Measurements from ENCODE around the gene CAMK2D. TPM values are rescaled to one million over a fixed set of nuclear protein-coding genes. Genes with fewer than 3 reads are reported as not detected.

Gene CAMK2D
- total RNA-seq, 1 experiment from 2014 or later = 29.5 TPM

DNA sequence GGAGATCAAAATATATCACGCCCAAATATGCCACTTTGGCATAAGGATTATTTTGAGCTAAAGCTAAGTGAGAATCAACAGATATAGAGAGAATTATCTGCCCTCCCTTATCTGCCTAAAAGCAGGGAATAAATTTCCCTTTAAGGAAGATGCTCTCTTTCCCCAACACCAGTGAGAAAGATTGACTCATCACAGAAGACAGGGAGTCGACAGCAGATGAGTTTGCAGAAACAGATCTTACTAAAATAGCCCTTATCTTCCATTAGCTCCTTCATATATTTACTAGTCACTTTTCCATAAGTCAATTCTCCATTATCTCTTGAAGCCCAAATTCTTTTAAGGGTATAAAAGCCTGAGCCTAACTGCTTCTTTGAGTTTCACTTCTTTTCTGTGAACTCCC lies 156.6 kb downstream of the CAMK2D start:
- Histone ChIP-seq H3K27ac (ENCODE audit: low read length) (no peak overlapping the region), H3K9me3 (ENCODE audit: control insufficient read depth, insufficient read depth, low read depth, low read length) (no peaks in the 10 kb centered on the region), H3K4me3 (ENCODE audit: low read depth in 2 of 2, low read length in 2 of 2) (no peak overlapping the region), H3K4me1 (ENCODE audit: control insufficient read depth, insufficient read depth, low read length) (no peaks in the 10 kb centered on the region), H3K36me3 (ENCODE audit: control insufficient read depth, insufficient read depth, low read length) (no peaks in the 10 kb centered on the region; the same call in 1 of the 2 replicates), H3K27me3 (ENCODE audit: control insufficient read depth, insufficient read depth, low read length) (no peaks in the 10 kb centered on the region)
- no TSS peak for BruUV-seq (replicated peaks)
- DNase-seq (ENCODE audit: low read depth, low spot score) (no peak), ATAC-seq (no peak)
- no peak for TF ChIP-seq SIN3A (IDR thresholded peaks at IDR 0.05; ENCODE audit: borderline replicate concordance, insufficient read depth, low read depth, low read length)
- TF ChIP-seq CTCF (IDR thresholded peaks at IDR 0.05) = no peak
- no peak for TF ChIP-seq TCF7L2 (IDR thresholded peaks at IDR 0.05; ENCODE audit: low read depth, low read length)
- no peak for TF ChIP-seq REST (IDR thresholded peaks at IDR 0.05; ENCODE audit: insufficient read depth in 1 of 2, low read depth in 2 of 2, low read length in 1 of 2)
- TF ChIP-seq POLR2AphosphoS5 (IDR thresholded peaks at IDR 0.05; ENCODE audit: low read depth, low read length) = no peak
- CTCF ChIA-PET = no interaction called here
- POLR2A ChIA-PET = interaction anchor here (0.6 kb wide), 1 partner anchor 152 kb away, joined by 3 read pairs; no protein-coding TSS in a partner anchor
- in situ Hi-C loops (cut with HindIII; ENCODE audit: low pct_unique_long_range_greater_than_20kb, low sequenced_read_pairs) (no loop called here), intact Hi-C loops (cut with micrococcal nuclease; ENCODE audit: unreplicated experiment) (no loop called here)

GRCh38 chr4:113603911-113604310 lies 157.6 kb downstream of the CAMK2D start:
- Histone ChIP-seq H3K27me3 (ENCODE audit: control insufficient read depth, insufficient read depth, low read length) (no peaks in the 10 kb centered on the region), H3K4me1 (ENCODE audit: control insufficient read depth, insufficient read depth, low read length) (no peaks in the 10 kb centered on the region), H3K4me3 (ENCODE audit: low read depth in 2 of 2, low read length in 2 of 2) (no peak overlapping the region), H3K9me3 (ENCODE audit: control insufficient read depth, insufficient read depth, low read depth, low read length) (no peaks in the 10 kb centered on the region), H3K27ac (ENCODE audit: low read length) (no peak overlapping the region), H3K36me3 (ENCODE audit: control insufficient read depth, insufficient read depth, low read length) (no peaks in the 10 kb centered on the region; the same call in 1 of the 2 replicates)
- no TSS peak for BruUV-seq (replicated peaks)
- in situ Hi-C loops (cut with HindIII; ENCODE audit: low pct_unique_long_range_greater_than_20kb, low sequenced_read_pairs) (no loop called here), intact Hi-C loops (cut with micrococcal nuclease; ENCODE audit: unreplicated experiment) (no loop called here)
- CTCF ChIA-PET = no interaction called here
- POLR2A ChIA-PET = no interaction called here
- ATAC-seq = no peak
- no peak for DNase-seq (ENCODE audit: low read depth, low spot score)
- TF ChIP-seq REST (IDR thresholded peaks at IDR 0.05; ENCODE audit: insufficient read depth in 1 of 2, low read depth in 2 of 2, low read length in 1 of 2) (no peak), SIN3A (IDR thresholded peaks at IDR 0.05; ENCODE audit: borderline replicate concordance, insufficient read depth, low read depth, low read length) (no peak), POLR2AphosphoS5 (IDR thresholded peaks at IDR 0.05; ENCODE audit: low read depth, low read length) (no peak), TCF7L2 (IDR thresholded peaks at IDR 0.05; ENCODE audit: low read depth, low read length) (no peak), CTCF (IDR thresholded peaks at IDR 0.05) (no peak)
